D721Med (cell line): ENCODE results near the gene GMFB.

Source experiments
- DNase-seq: peaks from one replicate; pipeline ENCODE4 v3.0.0; 2011; ENCODE audit warnings: low spot score; ENCODE audit not compliant: insufficient read length
- FAIRE-seq: peaks from 2 replicates; lab custom pipeline; 2011; peaks lifted over from hg19 to GRCh38; lab: Jason Lieb, UNC
- TF ChIP-seq, protein P1 (sequence below): IDR thresholded peaks from 2 replicates; pipeline ENCODE4 v1.5.1; 2012; ENCODE audit warnings: mild to moderate bottlenecking, control low read depth; ENCODE audit not compliant: insufficient read depth; ENCODE audit errors: missing control alignments

The GMFB gene

DNA sequence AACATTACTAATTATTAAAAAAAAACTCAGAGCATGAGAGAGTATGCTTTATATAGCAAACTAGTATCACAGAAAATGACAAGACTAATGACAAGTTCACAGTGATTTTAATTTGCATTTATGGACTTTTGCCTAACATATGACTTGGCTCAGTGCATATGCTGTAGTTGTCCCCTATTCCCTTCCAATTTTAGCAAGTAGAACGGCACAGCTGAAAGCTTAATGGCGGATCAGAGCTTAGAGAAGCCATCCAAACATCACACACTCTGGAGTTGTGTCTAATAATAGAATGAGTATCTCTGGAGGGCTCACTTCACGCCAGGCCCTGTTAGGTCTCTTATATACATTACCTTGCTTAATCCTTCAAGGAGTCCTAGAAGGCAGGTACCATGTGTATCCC, 60.9 kb downstream of the GMFB start:
- FAIRE-seq, result no peak
- DNase-seq, result no peak
- TF ChIP-seq, protein P1, sequence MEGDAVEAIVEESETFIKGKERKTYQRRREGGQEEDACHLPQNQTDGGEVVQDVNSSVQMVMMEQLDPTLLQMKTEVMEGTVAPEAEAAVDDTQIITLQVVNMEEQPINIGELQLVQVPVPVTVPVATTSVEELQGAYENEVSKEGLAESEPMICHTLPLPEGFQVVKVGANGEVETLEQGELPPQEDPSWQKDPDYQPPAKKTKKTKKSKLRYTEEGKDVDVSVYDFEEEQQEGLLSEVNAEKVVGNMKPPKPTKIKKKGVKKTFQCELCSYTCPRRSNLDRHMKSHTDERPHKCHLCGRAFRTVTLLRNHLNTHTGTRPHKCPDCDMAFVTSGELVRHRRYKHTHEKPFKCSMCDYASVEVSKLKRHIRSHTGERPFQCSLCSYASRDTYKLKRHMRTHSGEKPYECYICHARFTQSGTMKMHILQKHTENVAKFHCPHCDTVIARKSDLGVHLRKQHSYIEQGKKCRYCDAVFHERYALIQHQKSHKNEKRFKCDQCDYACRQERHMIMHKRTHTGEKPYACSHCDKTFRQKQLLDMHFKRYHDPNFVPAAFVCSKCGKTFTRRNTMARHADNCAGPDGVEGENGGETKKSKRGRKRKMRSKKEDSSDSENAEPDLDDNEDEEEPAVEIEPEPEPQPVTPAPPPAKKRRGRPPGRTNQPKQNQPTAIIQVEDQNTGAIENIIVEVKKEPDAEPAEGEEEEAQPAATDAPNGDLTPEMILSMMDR, result no peak

GRCh38 chr14:54425537-54426274, 63.1 kb downstream of the GMFB start:
- DNase-seq, result no peak
- TF ChIP-seq, protein P1, result no peak

DNA sequence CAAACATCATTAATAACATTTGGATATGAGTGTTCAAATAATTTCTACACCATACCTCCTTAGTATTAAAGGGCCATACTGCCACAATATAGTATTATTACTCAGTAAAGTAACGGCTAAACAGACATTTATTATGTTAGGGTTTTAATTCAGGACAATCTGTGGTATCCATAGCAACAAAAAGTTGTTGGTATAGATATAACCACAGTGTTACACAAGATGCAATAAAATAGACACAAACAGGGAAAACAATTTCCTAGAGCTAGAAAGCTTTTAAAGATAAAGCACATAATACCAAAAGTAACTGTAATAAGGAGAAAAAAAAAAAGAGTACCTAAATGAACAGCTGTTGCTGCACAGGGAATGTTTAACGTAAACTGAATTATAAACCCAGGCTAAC, 63.7 kb downstream of the GMFB start:
- DNase-seq (no peak), FAIRE-seq (no peak)
- TF ChIP-seq, protein P1, result no peak

More at GRCh38 chr14:54425537-54426274, 63.1 kb downstream of the GMFB start:
- no peak for FAIRE-seq
